Small intestine (tissue), 7 donors: ENCODE data around the gene BNIP3. TPM values are rescaled to one million over a fixed set of nuclear protein-coding genes. Genes with fewer than 3 reads are reported as not detected.

Experiments used
- DNase-seq, 2 donors: peaks; one replicate each; pipeline versions ENCODE4 v3.0.0 to v3.0.0-alpha.2; 2013
- FAIRE-seq: peaks from 2 replicates; lab custom pipeline; 2012; peaks lifted over from hg19 to GRCh38; lab: Jason Lieb, UNC
- H3K27ac ChIP-seq, 3 donors: one replicate each; pipeline ENCODE4 v1.5.1; 2013; ENCODE audit warnings: low read length in 2 of 3, mild to moderate bottlenecking in 2 of 3, control low read depth in 1 of 3, inconsistent platforms in 1 of 3, low read depth in 1 of 3, moderate library complexity in 1 of 3
- H3K27me3 ChIP-seq, 3 donors: one replicate each; pipeline ENCODE4 v1.6.1; 2013; ENCODE audit warnings: low read length in 3 of 3, inconsistent platforms in 1 of 3; ENCODE audit not compliant: control insufficient read depth in 3 of 3, insufficient read depth in 3 of 3
- H3K36me3 ChIP-seq, 3 donors: one replicate each; pipeline ENCODE4 v1.6.1; 2013; ENCODE audit warnings: low read length in 3 of 3, inconsistent platforms in 1 of 3, low read depth in 1 of 3, mild to moderate bottlenecking in 1 of 3, moderate library complexity in 1 of 3; ENCODE audit not compliant: control insufficient read depth in 3 of 3, insufficient read depth in 2 of 3
- H3K4me1 ChIP-seq, 3 donors: one replicate each; pipeline ENCODE4 v1.6.1; 2013; ENCODE audit warnings: low read length in 2 of 3, inconsistent platforms in 1 of 3, low read depth in 1 of 3, mild to moderate bottlenecking in 1 of 3, moderate library complexity in 1 of 3; ENCODE audit not compliant: control insufficient read depth in 3 of 3, insufficient read depth in 2 of 3
- H3K4me3 ChIP-seq, 3 donors: one replicate each; pipeline ENCODE4 v1.5.1; 2013; ENCODE audit warnings: low read length in 3 of 3, control low read depth in 1 of 3, inconsistent platforms in 1 of 3, low read depth in 1 of 3, mild to moderate bottlenecking in 1 of 3, moderate library complexity in 1 of 3
- H3K9me3 ChIP-seq, 2 donors: one replicate each; pipeline ENCODE4 v1.6.1; 2013; ENCODE audit warnings: low read depth in 1 of 2, low read length in 1 of 2; ENCODE audit not compliant: control insufficient read depth in 2 of 2, insufficient read depth in 1 of 2
- WGBS, 3 donors: extraction: QIAGEN DNeasy Blood & Tissue Kit; methylation state at CpG; one replicate each; pipeline ENCODE4 v1.1.7; 2013; 5-methylcytosine and 5-hydroxymethylcytosine counted together
- polyA plus RNA-seq, 4 donors: library from polyadenylated mRNA; stranded (reverse) in 3 of 4; unstranded in 1 of 4; fragments of 200-250 nt in 3 of 4; fragments of 120-200 nt in 1 of 4; gene quantifications; one replicate each; pipeline versions ENCODE4 v1.2.1 to v1.2.3, GENCODE V29; 2013
- donor health status: healthy with polysubstance abuse.
- donor health status: control.
- donor health status: control.
- donor health status: Bipolar disorder and iron deficiency.
- donor health status: healthy.

BNIP3 gene
- polyA plus RNA-seq, 4 donors = 12.2 to 70.0 (median 17.8) TPM

DNA sequence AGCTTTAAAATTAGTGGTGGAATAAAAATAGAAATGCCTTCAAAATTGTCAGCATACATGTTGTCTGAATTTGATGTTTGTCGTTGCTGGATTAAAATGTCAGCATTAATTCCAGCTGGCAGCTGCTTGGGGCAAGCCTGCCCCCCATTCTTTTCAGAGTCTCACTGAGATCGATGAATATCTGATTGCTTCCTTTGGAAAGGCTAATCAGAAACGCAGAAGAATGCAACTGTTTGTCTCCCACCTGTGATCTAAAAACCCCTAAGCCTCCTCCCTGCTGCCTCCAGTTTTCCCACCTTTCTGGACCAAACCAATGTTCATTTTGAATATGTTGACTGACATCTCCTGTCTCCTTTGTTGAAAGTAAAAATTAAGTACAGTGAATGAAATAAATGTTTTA, 27.9 kb upstream of the BNIP3 start:
- FAIRE-seq = no peak

DNA sequence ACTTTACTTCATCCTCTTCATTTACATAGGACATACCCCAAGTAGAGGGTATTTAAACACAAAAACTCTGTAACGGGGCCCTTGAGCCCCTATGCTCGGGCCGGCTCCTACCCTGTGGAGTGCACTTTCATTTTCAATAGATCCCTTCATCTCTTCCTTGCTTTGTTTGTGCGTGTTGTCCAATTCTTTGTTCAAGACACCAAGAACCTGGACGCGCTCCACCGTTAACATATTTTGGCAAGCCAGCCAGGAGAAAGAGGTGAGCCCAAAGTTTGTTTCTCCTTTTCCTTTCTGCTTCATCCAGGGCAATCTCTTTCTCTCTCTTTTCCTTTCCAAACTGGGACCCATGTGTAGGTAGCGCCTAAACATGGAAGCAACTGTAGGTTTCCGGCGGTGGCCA, 26.0 kb upstream of the BNIP3 start:
- FAIRE-seq (no peak), DNase-seq (no peak)
- 85 to 94% (median 92%) methylated on average over 10 of the region's 10 CpGs for WGBS, 3 donors
- Histone ChIP-seq H3K4me1 (no peaks in the 10 kb centered on the region), H3K4me3 (no peak overlapping the region), H3K27me3 (no peaks in the 10 kb centered on the region), H3K36me3 (no peaks in the 10 kb centered on the region), H3K9me3 (peaks cover 0 to 8% of the 10 kb centered on the region in 2 donors), H3K27ac (no peak overlapping the region)

More for the DNA sequence above, 27.9 kb upstream of the BNIP3 start:
- Histone ChIP-seq H3K36me3 (no peaks in the 10 kb centered on the region), H3K9me3 (peaks cover 0 to 8% of the 10 kb centered on the region in 2 donors), H3K27me3 (no peaks in the 10 kb centered on the region), H3K4me3 (no peak overlapping the region), H3K4me1 (no peaks in the 10 kb centered on the region), H3K27ac (no peak overlapping the region)
- DNase-seq = no peak
- 30 to 37% (median 32%) methylated on average over 3 of the region's 3 CpGs for WGBS, 3 donors

DNA sequence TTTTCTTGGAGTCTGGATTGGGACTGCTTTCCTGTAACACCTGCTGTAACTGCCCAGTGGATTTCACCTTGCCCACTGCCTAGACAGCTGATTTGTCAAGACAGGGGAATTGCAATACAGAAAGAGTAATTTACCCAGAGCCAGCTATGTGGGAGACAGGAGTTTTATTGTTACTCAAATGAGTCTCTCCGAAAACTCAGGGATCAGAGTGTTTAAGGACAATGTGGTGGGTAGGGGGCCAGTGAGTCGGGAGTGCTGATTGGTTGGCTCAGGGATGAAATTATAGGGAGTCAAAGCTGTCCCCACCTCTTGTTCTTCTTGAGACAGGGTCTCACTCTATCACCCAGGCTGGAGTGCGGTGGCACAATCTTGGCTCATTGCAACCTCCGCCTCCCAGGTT, 25.2 kb upstream of the BNIP3 start:
- FAIRE-seq (no peak), DNase-seq (no peak)
- 87 to 93% (median 91%) methylated on average over 4 of the region's 4 CpGs for WGBS, 3 donors
- H3K9me3 ChIP-seq = peaks cover 0 to 8% of the 10 kb centered on the region in 2 donors
- H3K4me1 ChIP-seq = no peaks in the 10 kb centered on the region
- H3K27ac ChIP-seq = no peak overlapping the region
- H3K27me3 ChIP-seq = no peaks in the 10 kb centered on the region
- no peaks in the 10 kb centered on the region for H3K36me3 ChIP-seq
- no peak overlapping the region for H3K4me3 ChIP-seq

DNA sequence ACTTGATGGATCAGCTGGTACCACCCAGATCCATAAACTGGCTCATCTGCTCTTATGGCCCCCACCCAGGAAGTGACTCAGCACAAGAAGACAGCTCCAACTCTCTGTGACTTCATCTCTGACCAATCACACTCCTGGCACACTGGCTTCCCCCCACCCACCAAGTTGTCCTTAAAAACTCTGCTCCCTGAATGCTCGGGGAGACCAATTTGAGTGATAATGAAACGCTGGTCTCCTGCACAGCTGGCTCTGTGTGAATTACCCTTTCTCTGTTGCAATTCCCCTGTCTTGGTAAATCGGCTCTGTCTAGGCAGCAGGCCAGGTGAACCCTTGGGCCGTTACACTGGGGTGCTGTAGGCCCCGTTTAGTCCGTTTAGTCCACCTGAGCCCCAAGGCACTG, 23.4 kb upstream of the BNIP3 start:
- DNase-seq (no peak), FAIRE-seq (no peak)
- Histone ChIP-seq H3K9me3 (peaks cover 0 to 8% of the 10 kb centered on the region in 2 donors), H3K27me3 (no peaks in the 10 kb centered on the region), H3K27ac (no peak overlapping the region), H3K4me3 (no peak overlapping the region), H3K4me1 (no peaks in the 10 kb centered on the region), H3K36me3 (no peaks in the 10 kb centered on the region)
- 88 to 94% (median 92%) methylated on average over 6 of the region's 6 CpGs for WGBS, 3 donors

DNA sequence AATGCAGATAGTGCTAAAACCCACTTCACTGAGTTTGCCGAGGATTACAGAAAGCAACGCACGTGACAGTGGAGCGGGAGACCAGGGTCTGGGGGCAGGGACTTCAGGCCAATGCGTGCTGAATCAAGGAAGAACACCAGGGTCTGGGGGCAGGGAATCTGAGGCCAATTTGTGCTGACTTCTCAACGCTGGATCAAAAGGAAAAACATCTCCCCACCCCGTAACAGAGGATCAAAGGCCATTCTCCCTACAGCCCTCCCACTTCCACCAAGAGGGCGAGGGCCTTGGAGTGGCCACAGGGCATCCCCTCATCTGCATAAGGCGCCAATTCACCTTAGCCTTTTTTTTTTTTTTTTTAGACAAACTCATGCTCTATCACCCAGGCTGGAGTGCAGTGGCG, 22.3 kb upstream of the BNIP3 start:
- no peak overlapping the region for H3K4me3 ChIP-seq
- FAIRE-seq = no peak
- H3K9me3 ChIP-seq = peaks cover 0 to 8% of the 10 kb centered on the region in 2 donors
- no peaks in the 10 kb centered on the region for H3K4me1 ChIP-seq
- no peak for DNase-seq
- H3K36me3 ChIP-seq = no peaks in the 10 kb centered on the region
- no peak overlapping the region for H3K27ac ChIP-seq
- no peaks in the 10 kb centered on the region for H3K27me3 ChIP-seq
- 32 to 53% (median 46%) methylated on average over 10 of the region's 10 CpGs for WGBS, 3 donors

DNA sequence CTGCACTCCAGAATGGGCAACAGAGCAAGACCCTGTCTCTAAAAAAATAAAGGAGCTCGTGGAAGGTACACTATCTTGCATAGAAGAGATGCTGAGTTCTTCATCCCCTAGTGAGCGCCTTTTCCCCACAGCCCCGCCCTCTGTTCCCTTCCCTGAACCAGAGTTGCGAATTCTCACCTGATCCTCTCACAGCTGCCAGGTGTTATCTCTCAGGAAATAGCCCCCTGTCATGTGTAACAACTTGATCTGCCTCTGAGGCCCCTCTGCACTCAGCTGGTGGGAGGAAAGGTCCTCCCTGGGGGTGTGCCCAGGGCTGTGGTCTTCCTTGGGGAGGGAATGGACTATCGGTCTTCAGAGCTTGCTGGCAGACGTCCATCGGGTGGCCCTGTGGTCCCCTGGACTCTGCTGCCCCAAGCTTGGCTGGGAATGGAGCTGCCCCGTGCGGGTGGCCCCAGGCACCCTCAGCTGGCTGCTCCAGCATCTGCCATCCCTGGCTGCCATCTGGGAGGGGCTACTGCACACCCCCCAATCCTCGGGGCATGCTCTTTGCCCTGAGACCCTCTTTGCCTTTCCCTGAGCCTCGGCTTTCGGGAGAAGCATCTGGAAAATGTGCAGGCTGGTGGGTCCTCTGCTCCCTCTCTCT, 21.7 kb upstream of the BNIP3 start:
- Histone ChIP-seq H3K4me1 (peaks cover 0 to under 1% (median 0%) of the 10 kb centered on the region in 3 donors), H3K27me3 (no peaks in the 10 kb centered on the region), H3K4me3 (no peak overlapping the region), H3K9me3 (peaks cover 0 to 8% of the 10 kb centered on the region in 2 donors), H3K27ac (no peak overlapping the region), H3K36me3 (no peaks in the 10 kb centered on the region)
- 58 to 68% (median 64%) methylated on average over 12 of the region's 12 CpGs for WGBS, 3 donors
- DNase-seq (no peak), FAIRE-seq (no peak)

DNA sequence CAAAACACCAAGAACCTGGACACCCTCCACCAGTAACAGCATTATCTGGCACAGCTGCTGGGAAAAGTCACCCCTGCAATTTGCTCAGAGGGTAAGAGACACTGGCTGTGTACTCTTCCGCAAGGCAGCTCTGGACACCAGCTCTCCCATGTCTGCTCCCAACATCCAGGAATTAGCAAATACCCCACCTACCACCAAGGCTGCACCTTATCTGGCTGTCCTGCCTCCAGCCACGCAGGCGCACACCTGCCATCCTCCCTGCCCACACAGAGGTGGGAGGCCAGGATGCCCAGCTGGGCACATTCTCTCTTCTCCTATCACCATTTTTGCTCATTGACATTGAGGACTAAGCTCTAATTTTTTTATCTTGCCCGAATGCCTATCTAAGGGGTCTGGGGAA, 20.3 kb upstream of the BNIP3 start:
- no peak overlapping the region for H3K4me3 ChIP-seq
- H3K9me3 ChIP-seq = peaks cover 0 to 8% of the 10 kb centered on the region in 2 donors
- H3K27ac ChIP-seq = no peak overlapping the region
- 82 to 93% (median 84%) methylated on average over 4 of the region's 4 CpGs for WGBS, 3 donors
- no peaks in the 10 kb centered on the region for H3K27me3 ChIP-seq
- H3K4me1 ChIP-seq = peaks cover 0 to 9% (median 0%) of the 10 kb centered on the region in 3 donors
- FAIRE-seq (no peak), DNase-seq (no peak)
- H3K36me3 ChIP-seq = no peaks in the 10 kb centered on the region

DNA sequence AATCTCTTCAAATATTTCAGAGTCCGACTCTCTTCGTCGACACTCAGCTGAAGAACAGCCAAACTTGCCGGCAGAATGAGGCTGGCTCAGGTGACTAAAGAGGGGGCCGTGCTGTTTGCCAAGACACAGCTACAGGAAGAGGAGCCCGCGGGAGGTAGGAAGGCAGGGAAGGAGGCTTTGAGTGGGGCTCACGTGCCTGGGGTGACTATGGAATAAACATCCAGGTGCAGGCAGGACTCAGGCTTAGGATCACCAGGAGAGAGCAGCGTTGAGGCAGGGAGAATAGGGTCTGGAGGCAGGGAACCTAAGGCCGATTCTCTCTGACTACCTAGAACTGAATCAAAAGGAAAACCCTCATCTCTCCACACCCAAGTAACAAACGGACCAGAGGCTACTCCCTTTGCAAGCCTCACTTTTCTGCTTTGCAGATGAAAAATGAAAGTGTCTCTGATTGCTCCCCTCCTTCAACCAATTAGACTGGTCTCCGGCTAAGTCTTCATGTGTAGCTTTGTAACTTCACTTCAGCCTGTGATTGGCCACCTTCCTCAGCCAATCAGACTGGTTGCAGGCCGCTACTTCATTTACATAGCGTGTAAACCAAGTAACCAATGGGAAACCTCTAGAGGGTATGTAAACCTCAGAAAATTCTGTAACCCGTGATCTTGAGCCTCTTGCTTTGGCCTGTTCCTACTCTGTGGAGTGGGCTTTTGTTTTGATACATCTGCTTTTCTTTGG, 19.7 kb upstream of the BNIP3 start:
- no peaks in the 10 kb centered on the region for H3K27me3 ChIP-seq
- no peaks in the 10 kb centered on the region for H3K36me3 ChIP-seq
- H3K9me3 ChIP-seq = peaks cover 0 to 8% of the 10 kb centered on the region in 2 donors
- no peak for DNase-seq
- FAIRE-seq = no peak
- H3K27ac ChIP-seq = no peak overlapping the region
- peaks cover 0 to 9% (median 0%) of the 10 kb centered on the region in 3 donors for H3K4me1 ChIP-seq
- WGBS, 3 donors = 55 to 69% (median 60%) methylated on average over 15 of the region's 15 CpGs
- no peak overlapping the region for H3K4me3 ChIP-seq
